ENCODE measurements around the gene IL1RL2. TPM values are rescaled to one million over a fixed set of nuclear protein-coding genes. Genes with fewer than 3 reads are reported as not detected.
A peak's percentile ranks its signal among the peaks of the same experiment; 100 is the strongest.

IL1RL2 gene
- total RNA-seq, 4 donors from 2014 or later, result 0.35 to 0.49 TPM; not detected in 2

DNA sequence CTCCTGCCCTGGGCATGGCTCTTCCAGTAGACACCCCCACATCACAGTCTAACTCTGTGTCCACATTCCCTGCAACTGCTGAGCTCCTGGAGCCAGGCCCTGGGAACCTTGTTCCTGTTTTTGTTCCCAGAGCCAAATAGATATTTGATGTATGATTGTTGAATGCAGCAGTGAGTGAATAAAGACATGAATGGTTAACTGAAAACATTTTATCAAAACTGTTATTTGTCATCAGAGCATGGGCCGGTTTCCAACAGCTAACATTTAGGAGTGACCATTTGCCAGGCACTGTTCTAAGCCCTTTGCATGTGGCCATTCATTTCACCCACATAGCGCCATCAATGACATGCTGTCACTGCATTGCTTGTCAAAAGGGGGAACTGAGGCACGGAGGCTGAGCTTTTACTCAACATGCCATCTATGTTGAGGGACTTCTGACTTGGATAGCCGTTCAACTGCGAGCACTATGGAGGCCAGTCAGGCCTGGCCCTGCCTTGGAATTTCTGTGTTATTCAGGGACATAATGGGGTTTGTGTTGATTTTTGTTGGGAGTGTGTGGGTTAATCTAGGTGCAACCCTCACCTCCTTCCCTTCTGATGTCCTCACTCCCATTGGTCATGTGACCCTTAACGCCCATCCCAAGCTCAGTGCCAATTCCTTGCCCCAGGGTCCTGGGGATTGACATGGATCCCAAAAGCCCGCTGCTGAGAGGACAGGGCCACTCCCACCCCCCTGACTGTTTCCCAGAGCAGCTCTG lies 31.7 kb upstream of the IL1RL2 start:
- TF ChIP-seq, protein P1, sequence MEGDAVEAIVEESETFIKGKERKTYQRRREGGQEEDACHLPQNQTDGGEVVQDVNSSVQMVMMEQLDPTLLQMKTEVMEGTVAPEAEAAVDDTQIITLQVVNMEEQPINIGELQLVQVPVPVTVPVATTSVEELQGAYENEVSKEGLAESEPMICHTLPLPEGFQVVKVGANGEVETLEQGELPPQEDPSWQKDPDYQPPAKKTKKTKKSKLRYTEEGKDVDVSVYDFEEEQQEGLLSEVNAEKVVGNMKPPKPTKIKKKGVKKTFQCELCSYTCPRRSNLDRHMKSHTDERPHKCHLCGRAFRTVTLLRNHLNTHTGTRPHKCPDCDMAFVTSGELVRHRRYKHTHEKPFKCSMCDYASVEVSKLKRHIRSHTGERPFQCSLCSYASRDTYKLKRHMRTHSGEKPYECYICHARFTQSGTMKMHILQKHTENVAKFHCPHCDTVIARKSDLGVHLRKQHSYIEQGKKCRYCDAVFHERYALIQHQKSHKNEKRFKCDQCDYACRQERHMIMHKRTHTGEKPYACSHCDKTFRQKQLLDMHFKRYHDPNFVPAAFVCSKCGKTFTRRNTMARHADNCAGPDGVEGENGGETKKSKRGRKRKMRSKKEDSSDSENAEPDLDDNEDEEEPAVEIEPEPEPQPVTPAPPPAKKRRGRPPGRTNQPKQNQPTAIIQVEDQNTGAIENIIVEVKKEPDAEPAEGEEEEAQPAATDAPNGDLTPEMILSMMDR (IDR thresholded peaks at IDR 0.05 in 4 of 5, conservative IDR thresholded peaks at IDR 0.05 in 1 of 5), result no peak
- TF ChIP-seq POLR2A (IDR thresholded peaks at IDR 0.05), result no peak
- Histone ChIP-seq H3K4me3 (no peak overlapping the region), H3K9me3 (no peaks in the 10 kb centered on the region), H3K27me3 (no peaks in the 10 kb centered on the region), H3K4me1 (peaks cover 7 to 14% of the 10 kb centered on the region in 2 donors), H3K27ac (peak overlapping the region; percentile 54 to 68 (median 66)), H3K36me3 (peaks cover 0 to 31% of the 10 kb centered on the region in 2 donors)
- no peak for ATAC-seq
- intact Hi-C loops (cut with DNase I; ENCODE audit: low total_unique reads), result no loop called here
- no peak for DNase-seq
- in situ Hi-C loops (cut with MboI; ENCODE audit: low sequenced_read_pairs in 4 of 4), result loop anchor here in 1 of 4 donors (10.0 kb wide), 1 partner anchor 130 kb away; no protein-coding TSS in a partner anchor

DNA sequence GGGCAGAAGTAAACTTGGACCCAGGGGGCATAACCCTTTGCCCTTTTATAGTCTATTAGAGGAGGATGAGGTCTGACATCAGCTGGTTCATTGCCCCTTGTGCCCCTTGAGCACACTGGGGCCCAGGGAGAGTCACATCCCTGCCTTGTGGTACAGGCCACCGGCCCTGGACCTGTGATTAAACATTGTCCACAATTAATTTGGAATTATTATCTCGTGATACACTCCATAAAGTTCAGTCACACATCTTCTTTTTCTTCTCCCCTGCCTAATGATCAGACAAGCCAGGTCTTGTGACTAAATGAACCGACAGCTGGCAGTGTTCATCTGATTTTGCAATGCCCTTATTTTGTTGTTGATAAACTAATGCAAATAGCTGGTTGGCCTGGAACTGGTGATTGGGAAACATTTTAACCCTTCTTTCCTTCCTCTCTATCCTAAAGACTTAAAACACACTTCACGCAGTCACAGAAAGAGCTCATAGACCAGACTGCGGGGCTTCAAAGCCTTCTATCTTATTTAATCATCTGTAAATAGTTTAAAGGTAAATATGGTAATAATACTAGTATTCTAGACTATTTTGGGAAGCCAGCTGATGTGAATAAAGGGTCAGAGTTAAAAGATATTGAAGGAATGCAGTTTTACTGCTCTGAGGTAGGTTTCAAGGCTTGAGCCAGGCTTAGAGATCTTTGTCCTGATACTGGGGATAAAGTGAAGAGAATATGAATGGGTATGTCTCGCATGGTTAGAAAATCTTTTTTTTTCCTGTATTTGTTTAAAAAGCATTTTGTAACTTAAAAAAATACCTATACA lies 30.9 kb upstream of the IL1RL2 start:
- H3K4me3 ChIP-seq, result no peak overlapping the region
- H3K27ac ChIP-seq, result peak overlapping the region; percentile 54 to 68 (median 66)
- peaks cover 0 to 31% of the 10 kb centered on the region in 2 donors for H3K36me3 ChIP-seq
- ATAC-seq, result peak; percentile 77 to 80
- peak; percentile 61 for DNase-seq
- TF ChIP-seq, protein P1 (IDR thresholded peaks at IDR 0.05 in 4 of 5, conservative IDR thresholded peaks at IDR 0.05 in 1 of 5), result no peak
- no peak for TF ChIP-seq POLR2A (IDR thresholded peaks at IDR 0.05)
- in situ Hi-C loops (cut with MboI; ENCODE audit: low sequenced_read_pairs in 4 of 4) (loop anchor here in 1 of 4 donors (10.0 kb wide), 1 partner anchor 131 kb away; no protein-coding TSS in a partner anchor), intact Hi-C loops (cut with DNase I; ENCODE audit: low total_unique reads) (no loop called here)
- peaks cover 7 to 13% of the 10 kb centered on the region in 2 donors for H3K4me1 ChIP-seq
- H3K9me3 ChIP-seq, result no peaks in the 10 kb centered on the region
- no peaks in the 10 kb centered on the region for H3K27me3 ChIP-seq

DNA sequence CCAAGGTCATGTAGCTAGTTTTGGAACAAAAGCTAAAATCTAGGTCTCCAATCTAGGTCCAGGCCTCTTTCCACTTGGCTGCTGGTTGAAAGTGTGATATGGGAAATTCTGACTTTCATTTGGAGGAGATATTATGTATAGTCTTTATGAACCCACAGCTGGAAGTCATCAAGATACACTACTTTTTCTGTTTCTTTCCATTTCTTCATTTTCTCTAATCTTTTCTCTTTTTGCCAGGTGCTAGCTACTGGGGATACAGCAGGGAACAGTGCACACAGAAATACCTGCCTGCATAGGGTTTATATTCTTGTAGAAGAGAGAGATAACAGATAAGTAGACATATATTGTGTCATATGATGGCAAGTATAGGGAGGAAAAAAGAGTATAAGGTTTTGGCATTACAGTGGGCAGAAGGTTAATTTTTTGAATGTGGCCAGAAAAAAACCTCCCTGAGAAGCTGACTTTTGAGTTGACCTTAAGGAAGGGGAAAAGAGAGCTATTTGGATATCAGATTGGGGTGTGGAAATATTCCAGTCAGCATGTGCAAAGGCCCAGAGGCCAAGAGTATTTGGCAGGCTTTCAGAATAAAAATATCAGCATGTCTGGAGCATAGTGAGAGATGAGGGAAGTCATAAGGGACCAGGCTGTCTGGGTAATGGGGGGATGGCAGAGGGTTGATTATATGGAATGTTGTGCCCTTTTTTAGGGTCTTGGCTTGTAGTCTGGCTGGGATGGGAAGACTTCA lies 28.6 kb upstream of the IL1RL2 start:
- H3K9me3 ChIP-seq, result no peaks in the 10 kb centered on the region
- H3K27me3 ChIP-seq, result no peaks in the 10 kb centered on the region
- no peak overlapping the region for H3K4me3 ChIP-seq
- intact Hi-C loops (cut with DNase I; ENCODE audit: low total_unique reads) (no loop called here), in situ Hi-C loops (cut with MboI; ENCODE audit: low sequenced_read_pairs in 4 of 4) (loop anchor here in 1 of 4 donors (10.0 kb wide), 1 partner anchor 133 kb away; no protein-coding TSS in a partner anchor)
- no peak for ATAC-seq
- no peak for DNase-seq
- H3K36me3 ChIP-seq, result peaks cover 0 to 31% of the 10 kb centered on the region in 2 donors
- H3K4me1 ChIP-seq, result peaks cover 7 to 13% of the 10 kb centered on the region in 2 donors
- TF ChIP-seq, protein P1 (IDR thresholded peaks at IDR 0.05 in 4 of 5, conservative IDR thresholded peaks at IDR 0.05 in 1 of 5), result no peak
- TF ChIP-seq POLR2A (IDR thresholded peaks at IDR 0.05), result no peak
- H3K27ac ChIP-seq, result peak overlapping the region in 1 of 4 donors; percentile 3

DNA sequence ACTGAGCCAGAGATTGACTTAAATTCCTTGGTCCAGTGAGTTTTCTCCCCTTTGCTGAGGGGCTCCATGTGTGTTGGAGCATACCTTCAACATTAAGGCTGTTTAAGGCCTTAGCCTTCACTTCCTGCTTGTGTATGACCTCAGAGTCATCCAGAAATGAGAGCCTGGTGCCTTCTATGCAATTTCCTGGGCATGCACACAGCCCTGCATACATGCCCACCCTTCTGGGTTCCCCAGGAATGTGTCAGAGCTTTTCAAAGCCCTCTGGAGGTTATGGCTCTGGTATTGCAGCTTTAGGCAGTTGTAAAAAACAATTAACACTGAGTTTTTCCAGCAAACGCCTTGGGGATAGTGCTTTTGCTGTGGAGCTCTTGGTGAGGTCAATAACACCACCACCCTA lies 27.5 kb upstream of the IL1RL2 start:
- no peaks in the 10 kb centered on the region for H3K9me3 ChIP-seq
- DNase-seq (no peak), ATAC-seq (no peak)
- no peaks in the 10 kb centered on the region for H3K27me3 ChIP-seq
- H3K27ac ChIP-seq, result peak overlapping the region in 3 of 4 donors; percentile 12 to 37 (median 21)
- H3K4me3 ChIP-seq, result no peak overlapping the region
- peaks cover 7 to 13% of the 10 kb centered on the region in 2 donors for H3K4me1 ChIP-seq
- in situ Hi-C loops (cut with MboI; ENCODE audit: low sequenced_read_pairs in 4 of 4), result loop anchor here in 1 of 4 donors (10.0 kb wide), 1 partner anchor 134 kb away; no protein-coding TSS in a partner anchor
- H3K36me3 ChIP-seq, result peaks cover 0 to 21% of the 10 kb centered on the region in 2 donors
- intact Hi-C loops (cut with DNase I; ENCODE audit: low total_unique reads), result no loop called here
- TF ChIP-seq, protein P1 (IDR thresholded peaks at IDR 0.05 in 4 of 5, conservative IDR thresholded peaks at IDR 0.05 in 1 of 5), result no peak
- TF ChIP-seq POLR2A (IDR thresholded peaks at IDR 0.05), result no peak

All from gastrocnemius medialis (tissue), 4 donors.